ENCODE data around the gene IDH1.
"Not testable (repeated sequence)": the region's sequence is repeated elsewhere in the genome, so short reads cannot be mapped to it uniquely, and the experiment has no call there.

IDH1 gene

GRCh38 chr2:208254871-208255556 is at the start of gene IDH1:
TSS of gene IDH1 (minus strand) at chr2:208255071. CDS start at chr2:208251551, 3,520 bp downstream.
- DNase-seq = peak; percentile 99

- DNase-seq = no peak
Observed at GRCh38 chr2:208304157-208304556, 49.3 kb upstream of the IDH1 start.

DNA sequence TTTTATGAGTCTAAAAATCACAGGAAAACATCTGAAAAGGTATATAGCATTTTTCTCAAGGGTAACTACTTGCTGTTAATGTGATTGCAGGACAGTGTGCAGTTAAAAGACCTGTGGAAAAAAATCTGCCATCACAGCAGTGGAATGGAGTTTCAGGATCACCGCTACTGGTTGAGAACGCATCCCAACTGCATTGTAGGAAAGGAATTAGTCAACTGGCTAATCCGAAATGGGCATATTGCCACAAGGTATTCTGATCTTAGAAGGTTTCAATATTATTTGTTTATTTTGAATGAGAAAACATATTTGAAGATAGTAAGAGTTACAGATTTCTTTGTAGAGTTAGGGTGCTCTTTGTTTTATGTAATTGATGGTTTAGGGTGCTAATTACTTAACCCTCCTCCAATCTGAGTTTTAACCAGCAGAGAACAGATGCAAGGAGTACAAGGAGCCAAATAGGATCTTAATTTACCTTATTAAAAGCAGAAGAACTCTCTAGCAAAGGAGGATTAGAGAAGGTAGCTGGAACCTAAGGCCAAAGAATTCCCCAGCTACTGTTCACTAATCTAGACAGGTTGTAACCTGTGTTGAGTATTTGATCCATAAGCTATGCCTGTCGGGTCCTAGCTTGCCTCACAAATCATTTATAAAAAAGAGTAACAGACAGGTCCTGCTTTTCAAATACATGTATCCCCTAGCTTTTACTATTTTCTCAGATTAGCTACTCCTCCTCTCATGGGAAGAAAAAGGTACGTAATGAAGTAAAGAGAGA is 46.2 kb upstream of the IDH1 start:
- DNase-seq = no peak

DNA sequence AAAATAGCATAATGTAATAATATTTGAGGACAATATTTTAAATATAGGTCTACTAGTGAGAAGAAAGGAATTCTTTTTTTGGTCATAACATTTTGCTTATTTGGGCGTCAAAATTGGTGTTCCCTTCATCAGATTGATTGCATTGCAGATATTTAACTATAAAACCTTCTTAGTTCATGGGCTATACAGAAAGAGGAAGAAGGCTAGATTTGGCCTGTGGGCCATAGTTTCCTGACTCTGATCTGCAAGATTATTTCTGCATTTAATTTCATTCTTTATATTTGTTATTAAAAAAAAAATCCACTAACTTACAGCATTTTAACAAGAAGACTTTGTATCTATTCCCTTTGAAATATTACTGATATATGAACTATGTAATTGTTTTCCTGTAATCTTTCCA is 43.1 kb upstream of the IDH1 start:
- DNase-seq = no peak

- DNase-seq = no peak
Observed at GRCh38 chr2:208296610-208297009, 41.7 kb upstream of the IDH1 start.

DNA sequence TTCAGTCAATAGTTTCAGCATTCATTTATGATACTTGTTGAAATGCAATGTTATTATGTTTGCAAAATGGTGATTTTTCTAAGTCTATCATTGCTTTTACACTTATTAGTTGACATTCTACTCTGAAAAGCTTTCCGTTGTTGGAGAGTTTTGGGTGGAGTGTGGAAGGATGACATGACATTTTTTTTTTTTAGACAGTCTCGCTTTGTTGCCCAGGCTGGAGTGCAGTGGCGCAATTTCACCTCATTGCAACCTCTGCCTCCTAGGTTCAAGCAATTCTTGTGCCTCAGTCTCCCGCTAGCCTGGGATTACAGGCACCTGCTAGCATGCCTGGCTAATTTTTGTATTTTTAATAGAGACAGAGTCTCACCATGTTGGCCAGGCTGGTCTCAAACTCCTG is 41.0 kb upstream of the IDH1 start:
- no peak for DNase-seq

- DNase-seq = no peak
Observed at GRCh38 chr2:208294482-208295024, 39.7 kb upstream of the IDH1 start.

DNA sequence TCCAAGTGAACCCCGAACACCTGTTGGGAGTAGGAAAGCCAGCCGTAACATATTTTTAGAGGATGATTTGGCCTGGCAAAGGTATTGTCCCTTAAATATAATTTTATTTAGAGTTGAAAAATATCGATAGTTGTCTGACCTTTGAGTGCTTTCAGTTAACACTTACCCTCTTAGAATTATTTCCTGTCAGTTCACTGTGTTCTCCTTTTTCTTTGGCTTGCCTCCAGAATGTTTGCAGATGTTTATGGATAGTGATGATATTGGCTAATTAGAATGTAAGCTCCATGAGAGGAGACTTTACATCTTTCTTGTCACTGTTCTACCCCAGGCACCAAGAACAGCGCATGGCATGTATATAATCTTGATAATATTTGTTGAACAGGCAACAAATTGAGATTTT is 31.0 kb upstream of the IDH1 start:
- DNase-seq = no peak

DNA sequence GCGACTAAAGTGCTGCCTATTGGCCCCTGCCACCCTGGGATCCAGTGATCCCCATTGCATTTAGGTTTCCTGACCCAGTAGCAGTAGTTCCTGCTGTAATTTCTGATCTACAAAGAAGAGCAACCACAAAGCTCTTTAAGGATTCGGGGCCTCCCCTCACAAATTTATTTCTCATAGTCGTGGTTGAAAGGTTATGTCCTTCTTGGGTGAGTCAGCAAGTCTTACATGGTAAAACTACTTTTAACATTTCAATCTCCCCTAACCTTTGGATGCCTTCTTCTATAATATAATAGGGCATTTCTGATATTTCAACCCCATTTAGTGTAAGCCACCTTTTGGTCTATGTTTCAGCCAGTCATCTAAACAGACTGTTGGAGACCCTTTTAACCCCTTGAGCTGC is 26.1 kb upstream of the IDH1 start:
- no peak for DNase-seq

DNA sequence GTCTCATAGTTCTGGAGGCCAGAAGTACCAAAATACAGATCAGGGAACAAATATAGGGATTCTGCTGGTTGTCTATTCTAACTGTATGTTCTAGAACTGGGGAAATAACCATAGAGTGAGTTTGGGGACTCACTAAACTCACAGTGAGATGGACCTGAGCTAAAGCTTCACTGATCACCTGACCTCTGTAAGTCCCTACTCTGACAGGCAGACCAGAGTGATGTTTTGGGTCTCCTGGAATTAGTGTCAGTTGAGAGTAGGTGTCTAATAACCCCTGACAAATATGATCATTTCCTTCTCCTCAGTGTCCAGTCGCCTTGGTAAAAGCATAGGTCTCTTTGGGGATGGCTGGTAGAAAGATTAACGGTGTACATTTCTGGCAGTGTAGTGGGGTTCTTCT is 25.4 kb upstream of the IDH1 start:
- no peak for DNase-seq

- no peak for DNase-seq
Observed at GRCh38 chr2:208279236-208279635, 24.4 kb upstream of the IDH1 start.

DNA sequence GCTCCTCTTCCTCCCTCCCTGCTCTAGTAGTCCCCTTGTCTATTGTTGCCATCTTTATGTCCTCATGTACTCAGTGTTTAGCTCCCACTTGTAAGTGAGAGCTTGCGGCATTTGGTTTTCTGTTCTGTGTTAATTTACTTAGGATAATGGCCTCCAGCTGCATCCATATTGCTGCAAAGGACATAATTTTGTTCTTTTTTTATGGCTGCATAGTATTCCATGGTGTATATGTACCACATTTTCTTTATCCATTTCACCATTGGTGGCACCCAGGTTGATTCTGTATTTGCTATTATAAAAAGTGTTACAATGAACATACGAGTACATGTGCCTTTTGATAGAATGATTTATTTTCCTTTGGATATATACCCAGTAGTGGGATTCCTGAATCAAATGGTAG is 23.7 kb upstream of the IDH1 start:
- DNase-seq = no peak

DNA sequence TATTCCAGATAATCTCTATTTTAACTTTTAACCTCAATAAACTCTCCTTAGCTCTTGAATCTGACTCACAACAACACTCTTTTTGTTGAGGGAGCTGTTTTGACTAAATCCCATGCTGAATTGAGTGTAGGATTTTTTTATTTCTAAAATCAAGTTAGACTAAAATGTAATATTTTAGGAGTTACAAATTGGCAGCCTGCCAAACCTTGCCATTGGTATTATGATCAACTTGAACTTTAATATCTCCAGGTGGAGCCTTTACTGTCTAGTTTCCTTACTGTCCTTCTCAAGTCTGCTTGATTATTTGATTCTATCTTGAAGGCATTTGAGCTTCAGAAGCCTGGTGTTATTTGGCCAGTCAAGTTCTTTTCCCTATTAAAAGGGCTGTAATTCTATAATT is 19.9 kb upstream of the IDH1 start:
- DNase-seq = no peak

GRCh38 chr2:208269091-208269490 is 14.2 kb upstream of the IDH1 start:
- no peak for DNase-seq

DNA sequence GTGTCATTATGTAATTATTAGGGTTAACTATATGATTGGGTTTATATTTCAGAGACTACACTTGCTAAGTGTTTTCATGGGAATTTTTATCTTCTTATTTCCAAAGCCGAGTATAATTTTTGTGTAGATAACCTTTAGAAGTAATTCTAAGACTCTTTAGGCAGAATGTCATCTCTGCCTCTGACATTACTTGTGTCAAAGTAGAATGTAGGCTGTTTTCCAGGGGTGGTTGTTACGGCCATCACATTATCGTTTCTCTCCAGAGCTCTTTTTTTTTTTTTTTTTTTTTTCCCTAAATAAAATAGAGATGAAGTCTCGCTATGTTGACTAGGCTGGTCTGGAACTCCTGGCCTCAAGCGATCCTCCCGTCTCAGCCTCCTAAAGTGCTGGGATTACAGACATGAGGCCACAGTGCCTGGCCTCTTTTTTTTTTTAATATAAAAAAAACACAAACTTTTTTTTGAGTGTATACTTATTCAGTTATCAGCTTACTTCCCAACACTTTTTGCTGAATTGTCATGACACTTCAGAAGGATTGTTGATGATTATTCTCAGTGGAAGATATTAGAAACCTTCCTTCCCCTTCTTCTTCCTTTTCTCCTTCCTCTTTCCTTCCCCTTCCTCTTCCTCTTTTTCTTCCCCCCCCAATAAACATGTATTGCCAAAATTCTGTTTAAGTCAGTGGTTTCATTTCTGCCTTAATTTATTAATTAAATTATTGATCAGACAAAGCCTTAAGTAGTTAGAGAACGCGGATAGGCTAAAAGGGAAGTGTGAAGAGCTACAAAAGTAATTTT is 13.5 kb upstream of the IDH1 start:
- DNase-seq = no peak

DNA sequence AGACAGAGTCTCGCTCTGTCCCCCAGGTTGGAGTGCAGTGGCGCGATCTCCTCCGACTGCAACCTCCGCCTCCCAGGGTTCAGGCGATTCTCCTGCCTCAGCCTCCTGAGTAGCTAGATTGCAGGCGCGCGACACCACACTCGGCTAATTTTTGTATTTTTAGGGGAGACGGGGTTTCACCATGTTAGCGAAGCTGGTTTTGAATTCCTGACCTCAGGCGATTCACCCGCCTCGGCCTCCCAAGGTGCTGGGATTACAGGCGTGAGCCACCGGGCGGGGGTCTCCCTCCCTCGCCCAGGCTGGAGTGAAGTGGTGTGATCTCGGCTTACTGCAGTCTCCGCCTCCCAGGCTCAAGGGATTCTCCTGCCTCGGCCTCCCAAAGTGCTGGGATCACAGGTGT is 12.7 kb upstream of the IDH1 start:
- not testable (repeated sequence) for DNase-seq

GRCh38 chr2:208266936-208267335 is 12.1 kb upstream of the IDH1 start:
- no peak for DNase-seq

GRCh38 chr2:208266553-208266893 is 11.7 kb upstream of the IDH1 start:
- DNase-seq = no peak

GRCh38 chr2:208265801-208266552 is 11.1 kb upstream of the IDH1 start, which contains the start of gene PIKFYVE:
TSS of gene PIKFYVE (plus strand) at chr2:208266255. CDS start at chr2:208271520, 5,265 bp downstream.
- DNase-seq = peak; percentile 89

DNA sequence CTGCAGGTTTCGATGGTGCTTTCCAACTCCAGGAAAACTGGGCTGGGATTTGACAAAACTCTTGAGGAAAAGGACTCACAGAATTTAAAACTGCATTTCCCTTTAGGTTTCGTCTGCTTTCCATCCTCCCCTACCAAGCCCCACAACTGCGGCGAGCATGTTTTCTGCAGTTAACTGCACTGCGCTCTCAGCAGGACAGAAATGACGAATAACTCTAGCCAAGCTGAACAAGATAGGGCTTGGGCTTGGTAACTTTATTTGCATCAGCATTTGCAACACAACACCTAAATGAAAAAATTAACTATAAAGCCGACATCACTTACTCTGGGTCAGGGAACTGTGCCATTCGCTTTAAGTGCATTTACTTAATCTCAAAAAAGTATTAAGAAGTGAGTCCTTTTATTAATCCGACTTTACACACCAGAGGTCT is 10.5 kb upstream of the IDH1 start:
- DNase-seq = peak; percentile 68

DNA sequence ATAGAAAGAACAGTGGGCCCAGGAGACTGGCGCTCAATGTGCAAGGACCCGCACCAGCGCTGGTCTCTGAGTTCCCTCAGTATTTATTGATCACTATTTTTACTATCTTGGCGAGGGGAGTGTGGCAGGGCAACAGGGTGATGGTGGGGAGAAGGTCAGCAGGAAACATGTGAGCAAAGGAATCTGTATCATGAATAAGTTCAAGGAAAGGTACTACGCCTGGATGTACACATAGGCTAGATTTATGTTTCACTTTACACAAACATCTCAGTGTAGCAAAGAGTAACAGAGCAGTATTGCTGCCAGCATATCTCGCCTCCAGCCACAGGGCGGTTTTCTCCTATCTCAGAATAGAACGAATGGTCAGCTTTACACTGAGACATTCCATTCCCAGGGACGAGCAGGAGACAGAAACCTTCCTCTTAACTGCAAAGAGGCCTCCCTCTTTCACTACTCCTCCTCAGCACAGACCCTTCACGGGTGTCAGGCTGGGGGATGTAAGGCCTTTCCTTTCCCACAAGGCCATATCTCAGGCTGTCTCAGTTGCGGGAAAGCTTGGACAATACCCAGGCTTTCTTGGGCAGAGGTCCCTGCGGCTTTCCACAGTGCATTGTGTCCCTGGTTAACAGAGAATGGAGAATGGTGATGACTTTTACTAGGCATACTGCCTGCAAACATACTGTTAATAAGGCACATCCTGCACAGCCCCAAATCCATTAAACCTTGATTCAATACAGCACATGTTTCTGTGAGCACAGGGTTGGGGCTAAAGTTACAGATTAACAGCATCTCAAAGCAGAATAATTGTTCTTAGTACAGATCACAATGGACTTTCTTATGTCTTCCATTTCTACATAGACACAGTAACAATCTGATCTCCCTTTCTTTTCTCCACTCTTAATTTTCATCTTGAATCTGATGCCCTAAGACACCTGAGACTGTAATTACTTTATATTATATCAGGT is 2.3 kb upstream of the IDH1 start:
- not testable (repeated sequence) for DNase-seq

All from activated CD8-positive, alpha-beta memory T cell treated with anti-CD3 and anti-CD28 coated beads, Interleukin-2, amount 50 U/mL, for 48 hours (primary cell).